ENCODE data around the gene TRIM17. TPM values are rescaled to one million over a fixed set of nuclear protein-coding genes. Genes with fewer than 3 reads are reported as not detected.

The TRIM17 gene
- total and polyA plus RNA-seq, 7 donors = 0.44 to 0.95 TPM; not detected in 5

DNA sequence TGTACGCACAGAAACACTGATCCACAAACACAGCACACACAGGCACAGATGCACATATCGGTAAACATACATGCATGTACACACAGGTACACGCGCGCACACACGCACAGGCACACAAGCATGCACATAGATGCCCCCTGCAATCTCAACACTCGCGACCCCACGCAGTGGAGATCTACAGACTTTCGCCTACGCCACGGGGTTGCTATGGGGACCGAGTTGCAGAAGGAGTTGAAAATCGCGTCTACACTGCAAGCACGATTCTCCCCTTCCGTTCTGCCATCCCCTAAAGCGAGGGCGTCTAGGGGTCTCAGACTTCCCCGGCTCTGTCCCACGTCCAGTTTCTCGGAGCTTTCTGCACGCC, 826 bp downstream of the TRIM17 start:
- no peaks in the 10 kb centered on the region for H3K9me3 ChIP-seq
- H3K27ac ChIP-seq = no peak overlapping the region
- WGBS, 2 donors = 20 to 29% methylated on average over 23 of the region's 23 CpGs
- peak overlapping the region in 3 of 4 donors; percentile 21 to 44 (median 39) for H3K4me3 ChIP-seq
- H3K27me3 ChIP-seq = peaks cover 19 to 63% (median 47%) of the 10 kb centered on the region in 3 donors
- intact Hi-C loops (cut with DNase I) = no loop called here
- peaks cover 0 to 21% (median 16%) of the 10 kb centered on the region in 4 donors for H3K4me1 ChIP-seq
- DNase-seq = no peak
- no peaks in the 10 kb centered on the region for H3K36me3 ChIP-seq
- TF ChIP-seq POLR2AphosphoS5 (IDR thresholded peaks at IDR 0.05) (no peak), POLR2A (IDR thresholded peaks at IDR 0.05) (no peak), EP300 (IDR thresholded peaks at IDR 0.05) (no peak)
- TF ChIP-seq, protein P1, sequence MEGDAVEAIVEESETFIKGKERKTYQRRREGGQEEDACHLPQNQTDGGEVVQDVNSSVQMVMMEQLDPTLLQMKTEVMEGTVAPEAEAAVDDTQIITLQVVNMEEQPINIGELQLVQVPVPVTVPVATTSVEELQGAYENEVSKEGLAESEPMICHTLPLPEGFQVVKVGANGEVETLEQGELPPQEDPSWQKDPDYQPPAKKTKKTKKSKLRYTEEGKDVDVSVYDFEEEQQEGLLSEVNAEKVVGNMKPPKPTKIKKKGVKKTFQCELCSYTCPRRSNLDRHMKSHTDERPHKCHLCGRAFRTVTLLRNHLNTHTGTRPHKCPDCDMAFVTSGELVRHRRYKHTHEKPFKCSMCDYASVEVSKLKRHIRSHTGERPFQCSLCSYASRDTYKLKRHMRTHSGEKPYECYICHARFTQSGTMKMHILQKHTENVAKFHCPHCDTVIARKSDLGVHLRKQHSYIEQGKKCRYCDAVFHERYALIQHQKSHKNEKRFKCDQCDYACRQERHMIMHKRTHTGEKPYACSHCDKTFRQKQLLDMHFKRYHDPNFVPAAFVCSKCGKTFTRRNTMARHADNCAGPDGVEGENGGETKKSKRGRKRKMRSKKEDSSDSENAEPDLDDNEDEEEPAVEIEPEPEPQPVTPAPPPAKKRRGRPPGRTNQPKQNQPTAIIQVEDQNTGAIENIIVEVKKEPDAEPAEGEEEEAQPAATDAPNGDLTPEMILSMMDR (IDR thresholded peaks at IDR 0.05) = no peak

DNA sequence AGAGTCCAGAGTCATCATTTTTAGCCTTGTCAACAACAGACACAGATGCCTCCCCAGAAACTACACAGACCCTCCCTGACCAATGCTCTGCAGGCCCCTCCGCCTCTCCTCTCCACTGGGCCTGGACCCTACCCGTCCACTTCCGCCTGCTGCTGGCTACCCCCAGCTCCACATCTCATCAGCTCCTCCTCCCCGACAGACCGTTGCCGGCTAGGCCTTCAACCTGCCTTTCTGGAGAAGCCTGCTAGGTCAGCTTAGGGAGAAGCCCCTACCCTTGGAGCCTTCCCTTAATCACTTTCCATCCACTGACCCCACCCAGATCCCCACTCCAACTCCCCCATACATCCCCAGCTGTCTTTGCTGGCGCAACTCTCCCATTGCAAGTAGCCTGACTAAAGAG, 1.4 kb downstream of the TRIM17 start:
- no peak overlapping the region for H3K27ac ChIP-seq
- H3K4me3 ChIP-seq = no peak overlapping the region
- no peak for TF ChIP-seq POLR2A (IDR thresholded peaks at IDR 0.05)
- TF ChIP-seq, protein P1 (IDR thresholded peaks at IDR 0.05) = no peak
- TF ChIP-seq POLR2AphosphoS5 (IDR thresholded peaks at IDR 0.05) = no peak
- TF ChIP-seq EP300 (IDR thresholded peaks at IDR 0.05) = no peak
- H3K36me3 ChIP-seq = no peaks in the 10 kb centered on the region
- no peak for DNase-seq
- 66 to 79% methylated on average over 7 of the region's 7 CpGs for WGBS, 2 donors
- no peaks in the 10 kb centered on the region for H3K9me3 ChIP-seq
- intact Hi-C loops (cut with DNase I) = no loop called here
- peaks cover 0 to 21% (median 16%) of the 10 kb centered on the region in 4 donors for H3K4me1 ChIP-seq
- peaks cover 19 to 58% (median 47%) of the 10 kb centered on the region in 3 donors for H3K27me3 ChIP-seq

DNA sequence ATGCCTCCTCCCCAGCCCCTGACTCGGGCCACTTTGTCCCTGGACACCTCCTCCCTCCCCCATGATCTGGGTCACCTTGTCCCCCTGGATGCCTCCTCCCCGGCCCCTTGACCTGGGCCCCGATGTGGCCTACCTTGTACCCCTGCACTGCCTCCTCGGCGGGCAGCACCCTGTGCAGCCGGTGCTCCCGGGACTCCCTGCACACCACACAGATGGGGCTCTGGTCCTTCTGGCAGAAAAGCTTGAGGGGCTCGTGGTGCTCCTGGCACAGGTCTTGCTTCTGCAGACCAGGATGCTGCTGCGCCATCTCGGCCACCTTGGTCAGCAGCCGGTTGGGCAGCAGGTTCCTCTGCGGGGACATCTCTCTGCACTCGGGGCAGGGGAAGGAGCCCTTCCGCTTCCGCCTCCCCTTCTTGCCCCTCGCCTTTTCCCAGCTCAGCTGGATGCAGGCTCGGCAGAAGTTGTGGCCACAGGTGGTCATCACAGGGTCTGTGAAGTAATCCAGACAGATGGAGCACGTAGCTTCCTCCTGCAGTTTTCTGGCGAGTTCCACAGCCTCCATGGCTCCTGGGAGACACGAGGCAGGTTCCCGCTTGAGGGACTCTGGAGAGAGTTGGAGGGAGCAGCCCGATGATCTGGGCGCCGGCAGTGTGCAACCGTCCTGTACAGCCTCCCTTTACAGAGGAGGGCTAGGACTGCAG, 2.0 kb downstream of the TRIM17 start:
- H3K36me3 ChIP-seq = no peaks in the 10 kb centered on the region
- 84 to 90% methylated on average over 25 of the region's 25 CpGs for WGBS, 2 donors
- TF ChIP-seq, protein P1 (IDR thresholded peaks at IDR 0.05) = no peak
- no peak for TF ChIP-seq EP300 (IDR thresholded peaks at IDR 0.05)
- no peak for TF ChIP-seq POLR2AphosphoS5 (IDR thresholded peaks at IDR 0.05)
- no peak for TF ChIP-seq POLR2A (IDR thresholded peaks at IDR 0.05)
- DNase-seq = no peak
- peaks cover 0 to 21% (median 16%) of the 10 kb centered on the region in 4 donors for H3K4me1 ChIP-seq
- no peak overlapping the region for H3K4me3 ChIP-seq
- no peak overlapping the region for H3K27ac ChIP-seq
- no peaks in the 10 kb centered on the region for H3K9me3 ChIP-seq
- H3K27me3 ChIP-seq = peaks cover 19 to 53% (median 47%) of the 10 kb centered on the region in 3 donors
- intact Hi-C loops (cut with DNase I) = no loop called here

DNA sequence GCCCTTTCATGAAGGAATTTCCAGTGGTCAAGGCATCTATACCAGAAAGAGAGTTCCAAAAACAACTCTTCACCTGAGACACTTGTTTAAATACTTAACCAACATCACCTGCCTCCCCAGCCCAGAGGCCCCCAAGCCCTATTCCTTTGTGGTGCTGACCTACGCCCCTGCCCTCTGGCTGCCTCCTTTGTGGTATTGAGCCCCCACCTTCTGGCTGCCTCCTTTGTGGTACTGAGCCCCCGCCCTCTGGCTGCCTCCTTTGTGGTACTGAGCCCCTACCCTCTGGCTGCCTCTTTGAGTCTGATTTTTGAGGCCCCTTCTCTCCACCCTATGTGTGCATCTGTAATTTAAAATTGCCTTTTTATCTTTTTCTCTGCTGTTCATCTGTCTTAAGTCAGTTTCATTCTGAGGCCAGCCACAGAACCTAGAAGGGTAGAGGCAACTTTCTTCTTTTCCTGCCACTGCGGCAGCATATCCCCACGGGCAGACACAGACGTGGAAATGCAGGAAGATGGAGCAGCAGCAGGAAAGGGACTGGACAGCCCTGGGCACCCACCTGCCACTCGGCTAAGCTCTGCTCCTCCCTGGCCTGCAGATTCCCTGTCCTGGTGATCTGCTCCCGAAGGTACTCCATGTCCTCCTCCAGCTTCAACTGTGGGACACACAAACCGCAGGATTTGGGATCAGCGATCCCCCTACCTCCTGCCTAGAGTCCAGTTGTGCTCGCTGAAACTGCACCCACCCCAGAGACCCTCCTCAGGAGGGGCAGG, 3.2 kb downstream of the TRIM17 start:
- intact Hi-C loops (cut with DNase I) = no loop called here
- peaks cover 19 to 40% (median 39%) of the 10 kb centered on the region in 3 donors for H3K27me3 ChIP-seq
- no peaks in the 10 kb centered on the region for H3K9me3 ChIP-seq
- WGBS, 2 donors = 93 to 94% methylated on average over 10 of the region's 10 CpGs
- no peaks in the 10 kb centered on the region for H3K36me3 ChIP-seq
- DNase-seq = no peak
- no peak overlapping the region for H3K4me3 ChIP-seq
- no peak overlapping the region for H3K27ac ChIP-seq
- peaks cover 0 to 21% (median 17%) of the 10 kb centered on the region in 4 donors for H3K4me1 ChIP-seq
- TF ChIP-seq POLR2AphosphoS5 (IDR thresholded peaks at IDR 0.05) = no peak
- TF ChIP-seq EP300 (IDR thresholded peaks at IDR 0.05) = no peak
- TF ChIP-seq, protein P1 (IDR thresholded peaks at IDR 0.05) = no peak
- TF ChIP-seq POLR2A (IDR thresholded peaks at IDR 0.05) = no peak
